ENCODE results near the gene SLC38A3.

DNA sequence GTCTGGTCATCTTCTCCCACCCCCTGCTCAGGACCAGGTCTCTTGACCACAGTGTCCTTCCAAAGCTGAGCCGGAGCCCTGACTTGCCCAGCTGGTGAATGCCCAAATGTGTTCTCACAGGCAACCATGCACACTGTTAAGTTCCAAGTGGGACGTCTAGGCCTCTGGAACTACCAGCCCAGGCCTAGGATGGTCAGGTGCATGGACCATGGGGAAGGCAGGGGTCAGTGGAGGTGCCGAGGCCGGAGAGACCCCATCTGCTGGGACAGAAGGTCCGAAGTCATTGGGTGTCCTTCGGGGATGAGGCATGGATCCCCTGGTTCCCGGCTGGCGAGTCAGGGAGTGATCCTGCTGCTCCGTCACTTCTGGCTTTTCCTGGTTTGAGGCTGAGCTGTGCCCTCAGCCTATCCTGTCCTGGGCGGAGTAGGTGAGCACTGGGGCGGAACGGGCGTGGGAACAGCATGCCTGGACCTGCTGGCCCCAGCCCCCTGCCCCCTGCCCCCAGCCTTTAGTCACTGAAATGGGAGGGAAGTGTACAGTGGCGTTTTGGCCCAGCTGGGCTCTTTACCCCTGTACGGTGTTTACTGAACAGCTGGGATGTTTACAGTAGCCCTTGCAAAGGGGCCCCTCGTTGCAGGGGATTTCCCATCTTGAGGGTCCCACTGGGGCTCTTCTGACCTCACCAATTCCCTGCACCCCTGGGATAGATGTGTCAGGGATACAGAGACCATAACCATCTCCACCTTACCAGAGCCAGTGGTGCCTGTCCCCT lies 37.8 kb upstream of the SLC38A3 start:
- no peak for TF ChIP-seq EZH2 (IDR thresholded peaks at IDR 0.05; ENCODE audit: insufficient read depth, poor library complexity, severe bottlenecking)
- TF ChIP-seq EZH2phosphoT487 (IDR thresholded peaks at IDR 0.05; ENCODE audit: insufficient read depth, low read depth) = no peak

All from GM23248 (cell line).